HL-60/S4 treated with retinoic acid at 250 ng/mL for 4 days and 3 days (cell line): Measurements from ENCODE around the gene KLRC3.
"Not testable (repeated sequence)": the region's sequence is repeated elsewhere in the genome, so short reads cannot be mapped to it uniquely, and the experiment has no call there.

Experiments
- in situ Hi-C: fragments of 300-500 bp; cut with MboI; formaldehyde crosslinking; loops from 2 replicates; pipeline ENCODE4 v1.7.0; 2022; ENCODE audit warnings: low sequenced_read_pairs

Gene KLRC3

GRCh38 chr12:10369557-10370415 lies 50.6 kb downstream of the KLRC3 start:
- in situ Hi-C loops = no loop called here

DNA sequence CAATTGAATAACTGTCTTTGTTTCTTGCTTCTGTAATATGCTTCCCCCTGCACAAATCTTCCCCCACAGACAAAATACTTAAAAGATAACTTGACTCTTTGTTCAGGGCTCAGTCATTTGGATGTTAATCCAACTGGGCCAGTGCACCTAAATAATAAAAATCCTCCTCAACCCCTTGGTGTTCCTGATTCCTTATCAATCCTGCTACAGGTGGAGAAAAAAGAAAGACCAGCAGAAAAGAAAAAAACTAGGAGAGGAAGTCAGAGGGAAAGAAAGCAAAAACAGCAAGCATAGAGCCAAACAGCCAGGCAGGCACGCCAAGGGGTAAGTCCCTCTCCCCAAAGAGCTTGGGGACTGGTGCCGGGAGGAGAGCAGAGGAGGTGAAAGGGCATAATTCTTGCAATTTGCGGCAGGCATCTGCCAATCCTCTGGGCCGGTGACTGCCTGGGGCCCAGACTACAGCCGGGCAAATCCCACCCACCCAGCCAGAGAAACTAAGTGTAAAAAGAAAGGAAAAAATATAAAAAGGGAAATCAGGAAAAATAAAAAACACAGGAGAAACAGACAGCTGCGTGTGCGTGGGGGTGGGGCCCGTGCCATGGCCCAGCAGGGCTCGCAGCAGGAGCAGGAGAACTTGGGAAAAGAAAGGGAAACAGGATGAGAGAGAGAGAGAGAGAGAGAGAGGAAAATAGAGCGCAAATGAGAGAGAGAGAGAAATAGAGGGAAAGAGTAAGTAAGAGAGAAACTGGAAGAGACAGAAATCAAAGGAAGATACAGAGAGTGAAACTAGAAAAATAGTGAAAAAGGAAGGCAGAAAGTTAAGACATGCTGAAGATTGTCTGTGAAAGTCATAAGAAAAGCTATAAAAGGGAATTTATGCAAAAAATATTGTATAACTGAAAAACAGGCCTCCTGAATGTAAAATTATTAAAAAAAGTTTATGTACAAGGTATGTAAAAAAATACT lies 51.9 kb downstream of the KLRC3 start:
- in situ Hi-C loops = no loop called here

GRCh38 chr12:10367714-10368113 lies 52.7 kb downstream of the KLRC3 start:
- in situ Hi-C loops = not testable (repeated sequence)

- in situ Hi-C loops = no loop called here
Measured at GRCh38 chr12:10366875-10367274, 53.5 kb downstream of the KLRC3 start.

- in situ Hi-C loops = no loop called here
Measured at GRCh38 chr12:10365696-10366405, 54.5 kb downstream of the KLRC3 start.

DNA sequence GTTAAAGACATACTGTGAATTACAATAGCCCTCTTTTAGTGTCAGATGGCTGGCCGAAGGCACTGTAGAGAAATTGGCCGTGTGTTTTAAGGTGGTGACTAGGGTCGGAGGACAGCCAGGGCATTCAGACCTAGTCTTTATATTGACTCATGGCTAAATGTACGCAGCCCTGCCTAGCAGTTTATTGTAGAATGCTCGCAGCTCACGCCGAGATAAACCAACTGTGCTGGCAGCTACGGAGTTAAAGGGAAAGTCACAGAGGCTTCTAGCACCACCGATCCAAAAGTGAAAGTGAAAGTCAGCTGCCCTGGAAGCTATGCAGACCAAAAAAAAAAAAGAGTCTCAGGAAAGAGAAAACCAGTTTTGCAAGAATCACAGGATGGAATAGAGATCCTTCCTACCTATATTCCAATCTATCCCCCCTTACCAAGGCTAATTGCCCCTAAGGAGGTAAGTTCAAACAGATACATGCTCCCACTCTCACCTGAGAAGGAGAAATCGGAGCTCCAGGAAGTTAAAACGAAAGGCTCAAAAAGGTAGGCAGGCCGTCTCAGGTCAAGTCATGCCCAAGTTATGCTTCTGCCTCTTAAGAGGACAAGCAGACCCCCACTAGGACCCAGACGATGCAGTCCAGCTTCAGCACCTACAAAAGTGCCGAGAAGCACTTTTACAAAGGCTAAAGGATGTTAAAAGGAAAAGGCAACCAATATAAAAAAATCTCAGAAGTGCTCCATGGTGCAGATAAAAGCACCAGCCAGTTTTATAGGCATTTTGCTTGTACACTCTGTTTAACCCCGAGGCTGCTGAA lies 55.4 kb downstream of the KLRC3 start:
- in situ Hi-C loops = no loop called here

- in situ Hi-C loops = no loop called here
Measured at GRCh38 chr12:10363914-10364814, 56.2 kb downstream of the KLRC3 start.

DNA sequence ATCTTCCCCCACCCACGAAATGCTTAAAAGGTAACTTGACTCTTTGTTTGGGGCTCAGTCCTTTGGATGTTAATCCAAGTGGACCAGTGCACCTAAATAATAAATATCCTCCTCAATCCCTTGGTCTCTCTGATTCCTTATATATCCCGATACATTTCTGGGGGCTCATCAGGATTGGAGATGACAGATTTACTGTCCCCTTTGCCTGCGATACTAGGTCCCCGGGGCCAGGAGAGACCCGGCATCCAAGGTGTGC lies 56.8 kb downstream of the KLRC3 start:
- in situ Hi-C loops = no loop called here

- in situ Hi-C loops = no loop called here
Measured at GRCh38 chr12:10362828-10363657, 57.4 kb downstream of the KLRC3 start.

DNA sequence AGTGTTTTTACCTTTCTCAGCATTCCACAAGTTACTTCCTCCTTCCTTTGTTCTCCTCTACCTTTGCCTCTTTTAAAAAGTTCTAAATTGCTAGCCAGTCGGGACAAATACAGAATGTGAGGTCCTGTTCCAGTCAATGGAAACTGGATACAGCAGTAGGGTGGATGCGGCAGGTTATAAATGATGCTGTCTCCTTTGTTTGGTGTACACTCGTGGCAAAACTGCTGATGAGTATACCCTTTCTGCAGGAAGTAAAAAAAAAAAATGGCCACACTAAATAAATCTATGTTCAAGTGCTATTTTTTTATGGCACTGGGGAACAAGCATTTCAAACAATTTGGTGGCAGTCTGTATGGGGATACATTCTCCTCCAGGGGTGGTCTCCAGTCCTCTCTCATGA lies 58.1 kb downstream of the KLRC3 start:
- in situ Hi-C loops = no loop called here
